WTC11 (cell line): ENCODE measurements around the gene TRMT2A.
"Not testable (repeated sequence)": the region's sequence is repeated elsewhere in the genome, so short reads cannot be mapped to it uniquely, and the experiment has no call there.

Source experiments
- CTCF ChIP-seq: fragments of 200-600 bp; IDR thresholded peaks from 2 replicates; pipeline ENCODE4 v1.8.0; 2022; ENCODE audit warnings: antibody characterized with exemption
- ETV6 ChIP-seq: sonication (generic); formaldehyde crosslinking; IDR thresholded peaks from 2 replicates; pipeline ENCODE4 v1.8.1; 2022; ENCODE audit warnings: mild to moderate bottlenecking, missing genetic modification reagents
- TF ChIP-seq, protein P1 (sequence below): sonication (generic); formaldehyde crosslinking; IDR thresholded peaks from 2 replicates; pipeline ENCODE4 v1.8.0; 2022; ENCODE audit warnings: mild to moderate bottlenecking, missing genetic modification reagents

DNA sequence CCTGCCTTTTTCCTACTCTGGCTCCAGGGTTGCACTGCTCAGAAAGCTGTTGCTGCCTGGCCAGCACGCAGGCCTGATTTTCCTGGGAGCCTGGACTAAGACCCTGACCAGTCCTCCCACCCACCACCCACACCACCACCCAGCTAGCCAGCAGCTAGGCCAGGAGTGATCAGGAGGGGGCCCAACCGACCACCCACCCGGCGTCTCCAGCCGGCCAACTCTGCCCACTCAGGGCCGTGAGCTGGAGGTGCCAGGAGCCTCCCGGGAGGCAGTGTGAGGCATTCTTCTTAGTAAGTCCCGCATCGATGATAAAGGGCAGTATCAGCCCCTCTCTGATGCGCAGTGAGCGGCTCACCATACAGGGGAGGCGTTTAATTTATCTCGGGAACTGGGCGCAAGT, 42.5 kb upstream of the TRMT2A start:
- not testable (repeated sequence) for TF ChIP-seq ETV6 (CRISPR knock-in tag); CTCF
- TF ChIP-seq, protein P1, sequence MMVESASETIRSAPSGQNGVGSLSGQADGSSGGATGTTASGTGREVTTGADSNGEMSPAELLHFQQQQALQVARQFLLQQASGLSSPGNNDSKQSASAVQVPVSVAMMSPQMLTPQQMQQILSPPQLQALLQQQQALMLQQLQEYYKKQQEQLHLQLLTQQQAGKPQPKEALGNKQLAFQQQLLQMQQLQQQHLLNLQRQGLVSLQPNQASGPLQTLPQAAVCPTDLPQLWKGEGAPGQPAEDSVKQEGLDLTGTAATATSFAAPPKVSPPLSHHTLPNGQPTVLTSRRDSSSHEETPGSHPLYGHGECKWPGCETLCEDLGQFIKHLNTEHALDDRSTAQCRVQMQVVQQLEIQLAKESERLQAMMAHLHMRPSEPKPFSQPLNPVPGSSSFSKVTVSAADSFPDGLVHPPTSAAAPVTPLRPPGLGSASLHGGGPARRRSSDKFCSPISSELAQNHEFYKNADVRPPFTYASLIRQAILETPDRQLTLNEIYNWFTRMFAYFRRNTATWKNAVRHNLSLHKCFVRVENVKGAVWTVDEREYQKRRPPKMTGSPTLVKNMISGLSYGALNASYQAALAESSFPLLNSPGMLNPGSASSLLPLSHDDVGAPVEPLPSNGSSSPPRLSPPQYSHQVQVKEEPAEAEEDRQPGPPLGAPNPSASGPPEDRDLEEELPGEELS: not testable (repeated sequence)
